AG04449 (cell line): ENCODE measurements around the gene ARID2.

Source experiments
- CTCF ChIA-PET: fragments of 350-600 bp; formaldehyde crosslinking; extraction: SDS; loops from one replicate; lab custom pipeline; 2021; ENCODE audit warnings: antibody characterized with exemption; lab: Yijun Ruan, JAX
- POLR2A ChIA-PET: fragments of 400-600, 350-600 bp; formaldehyde crosslinking; extraction: SDS; loops from one replicate; lab custom pipeline; 2020; ENCODE audit warnings: antibody characterized with exemption, inconsistent platforms; lab: Yijun Ruan, JAX
- DNase-seq: peaks from one replicate; pipeline ENCODE4 v3.0.0-alpha.2; 2010; ENCODE audit warnings: low read depth, low spot score
- H3K4me3 ChIP-seq: 2 replicates; pipeline ENCODE4 v1.5.1; 2011; ENCODE audit warnings: low read depth, mild to moderate bottlenecking, control low read depth, low read length
- TF ChIP-seq, protein P1 (sequence below): IDR thresholded peaks from one replicate; pipeline ENCODE4 v1.5.1; 2011; ENCODE audit warnings: mild to moderate bottlenecking, moderate library complexity, low read length, control low read depth, inconsistent platforms; ENCODE audit not compliant: insufficient read depth; ENCODE audit errors: missing control alignments

The ARID2 gene

GRCh38 chr12:45725631-45726602, 3.6 kb upstream of the ARID2 start:
- TF ChIP-seq, protein P1, sequence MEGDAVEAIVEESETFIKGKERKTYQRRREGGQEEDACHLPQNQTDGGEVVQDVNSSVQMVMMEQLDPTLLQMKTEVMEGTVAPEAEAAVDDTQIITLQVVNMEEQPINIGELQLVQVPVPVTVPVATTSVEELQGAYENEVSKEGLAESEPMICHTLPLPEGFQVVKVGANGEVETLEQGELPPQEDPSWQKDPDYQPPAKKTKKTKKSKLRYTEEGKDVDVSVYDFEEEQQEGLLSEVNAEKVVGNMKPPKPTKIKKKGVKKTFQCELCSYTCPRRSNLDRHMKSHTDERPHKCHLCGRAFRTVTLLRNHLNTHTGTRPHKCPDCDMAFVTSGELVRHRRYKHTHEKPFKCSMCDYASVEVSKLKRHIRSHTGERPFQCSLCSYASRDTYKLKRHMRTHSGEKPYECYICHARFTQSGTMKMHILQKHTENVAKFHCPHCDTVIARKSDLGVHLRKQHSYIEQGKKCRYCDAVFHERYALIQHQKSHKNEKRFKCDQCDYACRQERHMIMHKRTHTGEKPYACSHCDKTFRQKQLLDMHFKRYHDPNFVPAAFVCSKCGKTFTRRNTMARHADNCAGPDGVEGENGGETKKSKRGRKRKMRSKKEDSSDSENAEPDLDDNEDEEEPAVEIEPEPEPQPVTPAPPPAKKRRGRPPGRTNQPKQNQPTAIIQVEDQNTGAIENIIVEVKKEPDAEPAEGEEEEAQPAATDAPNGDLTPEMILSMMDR = peak; percentile 57
- ChIA-PET POLR2A (interaction anchor here (0.8 to 1.7 kb wide), 3 partner anchors 178 to 510 kb away, joined by 3 to 8 read pairs (median 3); partner anchors contain the start of gene ANO6), CTCF (interaction anchor here (0.7 to 4.0 kb wide), 15 partner anchors 10 to 556 kb away, joined by 3 to 50 read pairs (median 5); no protein-coding TSS in a partner anchor)
- DNase-seq = no peak
- H3K4me3 ChIP-seq = peak overlapping the region; percentile 78

DNA sequence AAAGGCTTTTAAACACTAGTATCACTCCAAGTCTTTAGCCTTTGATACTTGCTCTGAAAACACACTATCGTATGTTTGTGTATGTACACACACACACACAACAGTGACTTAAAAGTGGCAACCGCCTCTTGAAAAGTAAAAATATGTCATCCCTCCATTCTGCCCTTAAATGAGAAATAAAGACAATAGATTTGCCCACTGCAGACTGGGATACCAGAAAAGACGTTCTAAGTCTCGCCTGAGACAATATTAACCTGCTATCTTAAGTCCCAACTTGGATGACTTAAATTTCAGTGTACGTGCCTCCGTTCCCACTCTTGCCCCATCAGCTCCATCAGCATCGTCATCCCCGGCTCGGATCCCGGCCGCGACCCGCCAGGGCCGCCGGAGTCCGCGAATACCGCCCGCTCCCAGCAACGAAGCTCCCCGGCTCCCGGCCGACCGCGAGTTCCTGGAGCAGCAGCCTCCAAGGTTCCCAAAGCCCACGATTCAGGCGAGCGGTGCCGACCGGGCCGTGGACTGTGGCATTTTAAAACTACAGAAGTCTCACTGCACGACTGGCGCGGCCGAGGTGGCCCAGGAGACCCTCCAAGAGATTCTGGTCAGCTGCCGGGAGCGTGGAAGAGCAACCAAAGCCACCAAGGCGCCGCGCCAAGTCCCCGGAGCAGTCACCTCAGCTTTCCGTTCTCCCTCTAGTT, 2.8 kb upstream of the ARID2 start:
- POLR2A ChIA-PET = interaction anchor here (0.8 to 1.7 kb wide), 4 partner anchors 179 to 511 kb away, joined by 3 to 8 read pairs (median 3); partner anchors contain the start of gene ANO6
- CTCF ChIA-PET = interaction anchor here (0.7 to 4.0 kb wide), 12 partner anchors 11 to 556 kb away, joined by 3 to 50 read pairs (median 5); no protein-coding TSS in a partner anchor
- DNase-seq = no peak
- peak overlapping the region; percentile 78 for H3K4me3 ChIP-seq
- TF ChIP-seq, protein P1 = no peak

DNA sequence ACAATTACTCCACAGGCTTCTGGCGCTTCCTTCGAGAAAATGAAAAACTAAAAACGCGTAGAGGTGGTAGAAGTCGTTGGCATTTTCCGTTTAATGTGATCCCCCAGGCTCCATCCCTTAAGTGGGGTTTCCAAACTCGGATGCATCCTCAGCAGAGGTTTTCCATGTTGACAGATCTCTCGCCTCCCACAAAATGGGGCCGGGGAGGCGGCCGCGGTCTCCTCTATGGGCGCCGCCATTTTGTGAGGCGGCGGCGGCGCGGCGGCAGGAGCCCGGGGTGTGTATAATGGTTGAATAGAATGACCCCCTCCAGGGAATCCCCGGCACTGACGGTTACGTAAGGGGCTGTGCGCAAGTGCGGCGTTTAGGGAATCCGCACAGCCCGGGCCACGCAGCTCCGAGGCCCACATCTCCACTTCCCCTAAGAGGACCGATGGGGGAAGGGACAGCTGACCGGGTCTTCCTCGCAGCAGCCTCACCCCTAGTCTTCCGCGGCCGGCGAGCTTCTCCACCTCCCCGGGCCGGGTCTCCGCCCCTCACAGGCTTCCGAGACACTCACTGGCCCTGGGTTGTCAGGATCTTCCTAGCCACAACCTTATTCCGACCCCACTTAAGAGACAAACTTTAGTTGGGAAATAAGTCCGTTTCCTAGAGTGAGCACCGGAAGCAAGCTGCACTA, 2.1 kb upstream of the ARID2 start:
- TF ChIP-seq, protein P1 = no peak
- ChIA-PET CTCF (interaction anchor here (1.0 to 4.0 kb wide), 9 partner anchors 11 to 557 kb away, joined by 3 to 50 read pairs (median 5); no protein-coding TSS in a partner anchor), POLR2A (interaction anchor here (1.0 to 1.7 kb wide), 6 partner anchors 179 to 512 kb away, joined by 3 to 8 read pairs (median 5); partner anchors contain the start of genes ANO6 and SCAF11)
- peak overlapping the region; percentile 78 for H3K4me3 ChIP-seq
- peak; percentile 83 for DNase-seq

- DNase-seq = no peak
- POLR2A ChIA-PET = interaction anchor here (0.6 to 1.7 kb wide), 7 partner anchors 18 to 513 kb away, joined by 3 to 8 read pairs (median 3); partner anchors contain the start of genes ANO6 and SCAF11
- CTCF ChIA-PET = interaction anchor here (0.7 to 4.0 kb wide), 16 partner anchors 12 to 558 kb away, joined by 3 to 50 read pairs (median 3); no protein-coding TSS in a partner anchor
- TF ChIP-seq, protein P1 = no peak
- peak overlapping the region; percentile 78 for H3K4me3 ChIP-seq
Observed at GRCh38 chr12:45727980-45728629, 1.4 kb upstream of the ARID2 start.

GRCh38 chr12:45728630-45729232, 775 bp upstream of the ARID2 start:
- peak overlapping the region; percentile 78 for H3K4me3 ChIP-seq
- ChIA-PET POLR2A (interaction anchor here (0.6 to 1.6 kb wide), 4 partner anchors 17 to 513 kb away, joined by 3 to 7 read pairs (median 3); partner anchors contain the start of gene ANO6), CTCF (interaction anchor here (0.7 to 2.6 kb wide), 15 partner anchors 9 to 542 kb away, joined by 3 to 21 read pairs (median 3); no protein-coding TSS in a partner anchor)
- peak; percentile 71 for DNase-seq
- TF ChIP-seq, protein P1 = peak; percentile 99
